ENCODE measurements around the gene MTURN.

Gene MTURN

GRCh38 chr7:30181736-30182522 is 47.1 kb downstream of the MTURN start:
- peak in 2 of 3 donors; percentile 68 to 83 for DNase-seq

GRCh38 chr7:30182814-30183213 is 48.0 kb downstream of the MTURN start:
- DNase-seq = peak in 1 of 3 donors; percentile 53

- no peak for DNase-seq
Observed at GRCh38 chr7:30183749-30184369, 49.1 kb downstream of the MTURN start.

GRCh38 chr7:30184791-30185487 is 50.2 kb downstream of the MTURN start:
- peak; percentile 88 to 97 (median 97) for DNase-seq

GRCh38 chr7:30185496-30185895 is 50.7 kb downstream of the MTURN start:
- DNase-seq = peak; percentile 68 to 86 (median 80)

- no peak for DNase-seq
Observed at GRCh38 chr7:30186725-30187124, 51.9 kb downstream of the MTURN start.

GRCh38 chr7:30187513-30187912 is 52.7 kb downstream of the MTURN start:
- no peak for DNase-seq

GRCh38 chr7:30188381-30188780 is 53.6 kb downstream of the MTURN start:
- DNase-seq = peak; percentile 69 to 86 (median 69)

GRCh38 chr7:30188811-30189210 is 54.0 kb downstream of the MTURN start:
- no peak for DNase-seq

GRCh38 chr7:30191809-30192208 is 57.0 kb downstream of the MTURN start:
- DNase-seq = no peak

GRCh38 chr7:30193336-30193943 is 58.7 kb downstream of the MTURN start:
- no peak for DNase-seq

GRCh38 chr7:30196408-30196807 is 61.6 kb downstream of the MTURN start:
- peak in 1 of 3 donors; percentile 31 for DNase-seq

- no peak for DNase-seq
Observed at GRCh38 chr7:30197438-30197837, 62.7 kb downstream of the MTURN start.

GRCh38 chr7:30199271-30199670 is 64.5 kb downstream of the MTURN start:
- DNase-seq = no peak

GRCh38 chr7:30200591-30200990 is 65.8 kb downstream of the MTURN start:
- DNase-seq = no peak

- DNase-seq = no peak
Observed at GRCh38 chr7:30201161-30201666, 66.4 kb downstream of the MTURN start.

GRCh38 chr7:30201921-30202320 is 67.1 kb downstream of the MTURN start:
- DNase-seq = no peak

- DNase-seq = no peak
Observed at GRCh38 chr7:30202671-30203070, 67.9 kb downstream of the MTURN start.

GRCh38 chr7:30206491-30206890 is 71.7 kb downstream of the MTURN start:
- no peak for DNase-seq

GRCh38 chr7:30206942-30207341 is 72.2 kb downstream of the MTURN start:
- no peak for DNase-seq

GRCh38 chr7:30207376-30207775 is 72.6 kb downstream of the MTURN start:
- DNase-seq = no peak

GRCh38 chr7:30209951-30210350 is 75.2 kb downstream of the MTURN start:
- no peak for DNase-seq

Data from suppressor macrophage treated with lipopolysaccharide for 1 hour (primary cell).